Iris pigment epithelial cell (primary cell): ENCODE measurements around the gene RNF181.
"Not testable (repeated sequence)": the region's sequence is repeated elsewhere in the genome, so short reads cannot be mapped to it uniquely, and the experiment has no call there.

Experiments
- DNase-seq: peaks from one replicate; pipeline ENCODE4 v3.0.0-alpha.2; 2011; ENCODE audit warnings: low read depth

Gene RNF181, protein sequence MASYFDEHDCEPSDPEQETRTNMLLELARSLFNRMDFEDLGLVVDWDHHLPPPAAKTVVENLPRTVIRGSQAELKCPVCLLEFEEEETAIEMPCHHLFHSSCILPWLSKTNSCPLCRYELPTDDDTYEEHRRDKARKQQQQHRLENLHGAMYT

DNA sequence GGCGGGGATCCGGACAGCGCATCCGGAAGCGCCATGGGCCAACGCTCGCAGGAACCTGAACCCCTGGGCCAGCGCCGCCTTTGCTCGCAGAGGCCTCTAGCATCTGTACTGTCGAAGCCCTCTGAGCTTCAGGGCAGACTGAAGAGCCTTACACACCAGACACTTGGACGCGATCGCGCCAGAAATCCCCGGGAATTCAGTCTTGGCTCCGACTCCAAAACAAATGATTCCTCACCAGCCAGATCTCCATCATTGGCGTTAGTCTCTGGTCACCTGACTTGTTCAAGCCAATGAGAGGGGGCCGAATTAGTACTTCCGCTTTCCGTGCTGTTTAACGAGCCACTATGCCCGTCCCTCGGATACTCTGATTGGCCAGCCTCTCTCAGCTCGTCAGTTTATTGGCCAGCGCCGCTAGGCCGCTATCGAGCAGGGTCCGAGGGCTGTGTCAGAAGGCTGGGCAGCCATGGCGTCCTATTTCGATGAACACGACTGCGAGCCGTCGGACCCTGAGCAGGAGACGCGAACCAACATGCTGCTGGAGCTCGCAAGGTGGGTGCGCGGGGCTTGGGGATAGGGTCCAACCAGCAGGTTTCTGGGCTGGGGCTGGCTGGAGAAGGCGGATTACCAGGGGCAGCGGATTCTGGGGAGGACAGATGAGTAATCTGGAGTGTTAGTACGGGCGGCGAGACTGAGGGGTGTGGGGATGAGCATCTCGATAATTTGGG, at the start of gene RNF181:
Gene RNF181 (plus strand): TSS at position 445 of the 725 bp plus-strand sequence. CDS start 19 bp downstream, at position 464.
- DNase-seq = peak; percentile 99

DNA sequence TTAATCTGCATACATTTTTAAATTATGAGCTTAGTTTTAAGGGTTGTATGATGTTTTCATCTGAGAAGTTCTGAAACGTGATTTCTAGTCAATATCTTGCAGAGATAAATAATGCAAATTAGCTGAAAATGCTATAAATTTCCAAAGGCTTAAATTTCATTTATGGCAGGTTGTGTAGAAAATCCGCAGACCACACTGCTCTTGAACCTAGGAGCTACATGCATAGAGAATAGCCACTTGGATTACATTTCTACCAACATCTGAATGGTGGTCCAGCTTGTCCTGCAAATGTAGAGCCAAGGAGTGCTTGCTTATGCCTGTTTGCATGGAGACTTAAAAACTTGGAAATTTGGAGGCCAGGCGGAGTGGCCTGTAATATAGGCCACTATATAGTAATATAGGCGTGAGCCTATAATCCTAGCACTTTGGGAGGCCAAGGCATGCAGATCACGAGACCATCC, 49.7 kb upstream of the RNF181 start:
- no peak for DNase-seq

DNA sequence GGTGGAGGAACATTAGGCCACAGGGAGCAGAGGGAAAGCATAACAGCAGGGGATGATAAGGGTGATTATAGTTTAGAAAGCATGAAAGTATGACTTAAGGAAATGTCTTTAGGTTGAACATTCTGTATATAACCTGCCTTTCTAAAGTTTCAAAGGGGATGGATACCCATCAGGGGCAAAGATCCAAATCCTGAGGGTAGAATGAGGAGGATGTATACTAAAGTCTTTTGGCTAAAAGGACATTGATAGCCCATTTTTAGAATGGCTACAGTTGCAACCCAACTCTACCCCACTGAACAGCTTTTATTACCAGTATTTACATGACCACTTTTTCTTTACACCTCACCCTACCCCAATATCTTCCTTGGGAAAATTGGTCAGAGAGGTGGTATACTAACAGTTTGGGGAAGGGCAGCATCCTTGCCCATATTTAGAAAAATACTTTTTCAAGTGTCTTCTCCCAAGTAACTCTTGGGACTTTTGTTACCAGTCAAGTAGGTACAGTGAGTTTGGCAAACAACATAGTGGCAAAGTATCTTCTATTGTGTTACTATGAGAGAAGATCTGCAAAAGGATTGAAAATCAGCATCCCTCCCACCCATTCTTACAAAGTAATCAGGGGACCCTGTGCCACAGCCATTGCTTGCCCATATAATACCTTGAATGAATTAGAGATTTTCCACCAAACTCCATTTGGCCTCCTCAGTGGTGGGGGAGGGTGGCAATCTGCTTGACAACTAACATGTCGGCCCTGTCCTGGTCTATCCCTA, 48.3 kb upstream of the RNF181 start:
- DNase-seq = no peak

DNA sequence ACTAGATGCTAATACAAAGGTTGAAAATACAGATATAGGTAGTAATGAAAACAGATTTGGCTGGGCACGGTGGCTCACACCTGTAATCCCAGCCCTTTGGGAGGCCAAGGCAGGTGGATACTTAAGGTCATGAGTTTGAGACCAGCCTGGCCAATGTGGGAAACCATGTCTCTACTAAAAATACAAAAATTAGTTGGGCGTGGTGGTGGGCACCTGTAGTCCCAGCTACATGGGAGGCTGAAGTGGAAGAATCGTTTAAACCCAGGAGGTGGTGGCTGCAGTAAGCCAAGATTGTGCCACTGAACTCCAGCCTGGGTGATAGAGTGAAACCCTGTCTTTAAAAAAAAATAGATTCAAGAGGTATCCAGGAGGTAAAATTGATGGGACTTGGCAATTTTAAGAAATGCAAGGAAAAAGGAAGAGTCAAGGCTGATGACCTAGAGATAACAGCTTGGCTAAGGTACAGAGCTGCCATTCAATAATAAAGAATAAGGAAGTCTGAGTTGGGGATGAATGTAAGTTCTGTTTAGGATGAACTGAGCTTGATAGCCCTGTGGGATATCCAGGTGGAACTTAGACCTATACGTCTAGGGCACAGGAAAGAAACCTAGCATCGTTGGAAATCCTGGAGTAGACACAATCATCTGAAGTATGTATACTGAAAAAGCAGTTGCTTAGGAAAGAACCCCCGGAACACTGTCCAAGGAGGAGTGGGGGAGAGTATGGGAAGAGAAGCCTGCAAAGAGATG, 47.5 kb upstream of the RNF181 start:
- no peak for DNase-seq

DNA sequence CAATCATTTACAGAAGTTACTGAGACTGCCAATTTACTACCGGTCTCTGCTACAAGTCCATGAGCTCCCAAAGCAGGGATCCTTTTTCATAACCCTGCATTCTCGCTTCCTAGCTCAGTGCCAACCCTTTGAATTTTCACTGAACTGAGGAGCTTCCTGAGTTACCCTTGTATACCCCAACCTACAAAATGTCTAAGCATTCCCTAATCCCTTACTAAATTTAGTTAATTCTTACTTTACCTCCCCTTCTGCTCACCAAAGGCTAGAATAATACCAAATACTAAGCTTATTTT, 47.0 kb upstream of the RNF181 start:
- no peak for DNase-seq

DNA sequence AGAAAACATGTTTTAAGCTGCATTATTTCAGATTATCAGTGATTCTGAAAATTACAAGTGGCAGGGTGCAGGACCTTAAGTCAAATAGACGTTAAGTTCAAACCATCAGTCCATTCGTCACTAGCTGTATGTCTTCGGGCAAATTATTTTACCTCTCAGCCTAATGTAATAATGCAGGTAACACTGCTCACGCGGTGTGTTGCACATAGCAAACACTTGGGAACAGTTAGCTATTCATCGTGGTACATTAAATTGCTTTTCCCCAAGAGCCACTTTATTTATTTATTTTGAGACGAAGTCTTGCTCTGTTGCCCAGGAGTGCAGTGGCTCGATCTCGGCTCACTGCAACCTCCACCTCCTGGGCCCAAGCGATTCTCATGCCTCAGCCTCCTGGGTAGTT, 46.5 kb upstream of the RNF181 start:
- DNase-seq = no peak

DNA sequence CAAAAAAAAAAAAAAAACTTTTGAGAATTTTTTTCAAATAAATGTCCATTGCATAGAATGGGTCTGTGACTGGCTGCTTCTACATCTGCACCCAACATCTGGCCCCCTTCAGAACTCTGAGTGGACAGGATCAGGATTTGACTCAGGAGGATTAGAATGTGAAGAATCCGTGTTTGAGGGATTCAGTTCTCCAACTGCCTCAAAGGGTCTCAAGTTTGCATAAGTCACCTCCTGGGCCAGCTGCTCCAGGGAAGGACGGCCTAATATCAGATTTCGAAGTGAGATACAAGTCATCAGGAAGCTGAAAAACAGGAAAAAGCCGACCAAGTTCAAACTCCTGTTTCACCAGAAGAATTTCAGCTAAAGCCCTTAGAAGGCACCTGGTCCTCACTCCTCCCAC, 45.7 kb upstream of the RNF181 start:
- DNase-seq = peak; percentile 91

DNA sequence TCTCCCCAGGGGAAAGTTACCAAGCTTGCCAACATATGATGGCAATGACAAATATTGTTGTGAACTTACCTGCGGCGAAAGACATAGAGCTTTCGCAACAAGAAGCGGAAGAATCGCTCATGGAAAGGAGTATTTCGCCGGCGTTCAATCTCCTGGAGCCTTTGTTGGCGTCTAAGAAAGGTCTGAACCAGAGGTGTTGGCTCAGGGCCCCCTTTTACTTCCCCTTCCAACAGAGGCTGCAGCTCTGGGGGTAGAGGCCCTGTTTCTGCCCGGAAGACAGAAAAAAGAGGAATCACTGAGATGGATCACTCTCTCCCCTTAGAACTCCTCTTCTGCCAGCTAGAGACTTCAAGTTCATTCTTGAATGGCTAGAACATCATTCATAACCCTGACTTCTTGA, 45.1 kb upstream of the RNF181 start:
- DNase-seq = no peak

DNA sequence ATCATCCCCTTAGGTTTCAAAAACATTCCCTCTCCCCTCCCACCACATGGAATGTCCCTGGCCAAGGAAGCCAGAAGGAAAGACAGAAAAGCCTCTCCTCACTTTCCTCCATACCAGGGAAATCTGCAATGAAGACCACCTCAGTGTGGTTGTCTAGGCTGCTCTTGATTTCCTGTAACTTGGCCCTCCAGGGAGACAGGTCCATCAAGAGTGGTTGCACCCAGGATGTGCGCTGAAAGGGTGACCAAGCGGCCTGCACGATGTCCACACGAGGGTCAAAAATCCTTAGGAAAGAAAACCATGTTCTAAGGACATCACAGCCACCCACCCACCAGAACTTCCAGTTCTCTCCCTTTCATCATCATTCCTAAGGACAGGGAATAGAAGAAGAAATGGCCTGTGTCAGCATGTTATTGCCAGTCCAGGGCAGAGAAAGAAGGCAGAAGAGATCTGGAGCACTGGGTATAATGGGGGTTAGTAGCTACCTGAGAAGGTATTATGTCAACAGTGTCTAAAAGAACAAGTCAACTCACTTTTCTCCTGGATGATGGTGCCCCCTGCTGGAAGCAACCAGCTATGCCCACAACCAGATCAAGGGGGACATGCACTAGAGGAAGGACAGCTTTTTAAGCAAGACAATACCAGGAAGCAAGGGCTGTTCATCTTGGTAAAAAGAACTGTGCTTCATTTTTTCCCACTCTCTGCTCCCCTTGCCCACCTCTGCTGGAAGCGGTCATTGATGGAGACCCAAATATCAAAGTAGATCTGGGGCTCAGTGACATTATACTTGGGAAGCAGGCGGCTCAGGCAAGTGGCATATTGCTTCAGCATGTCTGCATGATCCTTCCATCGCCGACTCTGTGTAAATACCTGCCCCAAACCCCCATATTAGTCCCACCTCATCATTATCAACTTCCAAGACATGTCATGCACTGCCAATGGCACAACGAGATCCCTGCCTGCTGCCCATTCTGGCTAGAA, 43.6 kb upstream of the RNF181 start:
- DNase-seq = peak; percentile 69

DNA sequence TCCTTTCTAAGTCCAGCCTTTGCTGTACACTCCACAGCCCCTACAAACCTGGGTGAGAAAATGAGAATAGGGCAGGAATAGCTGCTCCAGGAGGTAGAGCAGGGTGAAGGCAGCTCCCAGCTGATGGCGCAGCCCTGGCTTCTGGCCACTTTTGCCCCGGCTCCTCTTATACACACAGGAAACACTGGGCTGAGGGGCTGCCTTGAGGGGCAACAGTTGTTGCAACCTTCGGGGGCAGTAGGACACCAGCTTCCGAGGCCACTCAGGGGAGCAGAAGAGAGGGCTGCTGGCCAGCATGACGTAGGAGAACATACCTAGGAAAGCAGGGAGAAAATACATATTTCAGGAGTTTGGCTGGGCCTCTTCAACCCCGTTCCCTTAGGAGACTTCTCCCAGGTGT, 42.4 kb upstream of the RNF181 start:
- no peak for DNase-seq

DNA sequence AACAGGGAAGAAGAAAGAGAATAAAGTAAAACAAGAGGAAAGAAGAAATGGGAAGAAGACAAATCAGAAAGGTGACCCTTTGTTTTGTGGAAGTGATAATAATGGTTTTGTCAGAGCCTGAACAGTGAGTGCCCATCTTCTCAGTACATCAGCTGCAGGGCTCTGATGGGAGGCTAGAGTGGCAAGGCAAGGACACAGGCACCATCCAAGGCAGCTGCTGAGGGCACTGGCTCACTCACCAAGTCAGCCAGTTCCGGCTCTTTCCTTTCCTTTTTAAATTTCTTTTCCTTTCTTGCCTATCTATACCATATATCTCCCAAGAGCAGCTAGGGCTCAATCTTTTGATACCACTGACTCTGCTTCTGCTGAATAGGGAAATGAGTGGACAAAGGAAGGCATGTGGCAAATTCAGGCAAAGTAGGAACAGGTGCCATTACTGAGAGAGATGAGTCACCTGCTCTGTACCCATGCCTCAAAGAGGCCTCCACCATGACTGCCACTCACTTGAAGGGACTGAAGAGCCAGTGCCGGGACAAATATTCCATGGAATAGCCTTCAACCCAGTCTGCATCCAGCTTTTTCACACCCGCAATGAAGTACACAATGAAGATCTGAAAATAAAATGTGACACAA, 40.4 kb upstream of the RNF181 start:
- DNase-seq = no peak

DNA sequence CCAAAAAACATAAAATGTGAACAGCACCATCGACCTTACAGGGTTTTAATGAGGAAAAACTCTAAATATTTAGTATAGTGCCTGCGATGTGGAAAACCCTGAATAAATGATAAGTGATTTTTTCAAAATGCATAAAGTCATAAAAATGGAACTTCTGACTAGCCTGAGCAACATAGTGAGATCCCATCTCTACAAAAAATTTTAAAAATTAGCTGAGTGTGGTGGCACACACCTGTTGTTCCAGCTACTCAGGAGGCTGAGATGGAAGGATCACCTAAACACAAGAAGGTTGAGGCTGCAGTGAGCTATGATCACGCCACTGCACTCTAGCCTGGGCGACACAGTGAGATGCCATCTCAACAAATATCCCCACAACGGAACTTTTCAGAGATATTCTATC, 38.4 kb upstream of the RNF181 start:
- no peak for DNase-seq

DNA sequence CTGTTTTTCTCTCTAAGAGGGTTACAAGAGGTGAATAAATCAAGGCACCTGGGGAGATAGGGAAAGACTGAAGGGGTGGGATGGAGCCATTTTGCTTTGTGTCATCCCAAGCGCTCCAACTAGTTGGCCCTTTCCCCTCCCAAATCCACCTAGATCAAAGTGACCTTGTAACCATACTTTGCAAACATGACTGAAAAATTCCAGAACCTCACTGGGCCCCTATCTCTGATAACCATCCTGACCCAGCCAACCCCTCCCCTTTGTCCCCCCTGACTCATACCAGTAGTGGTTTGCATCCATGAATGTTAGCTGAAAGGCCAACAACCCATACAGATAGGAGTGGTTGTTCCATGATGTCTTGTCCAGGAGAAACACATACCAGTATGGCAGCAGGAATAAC, 37.4 kb upstream of the RNF181 start:
- no peak for DNase-seq

DNA sequence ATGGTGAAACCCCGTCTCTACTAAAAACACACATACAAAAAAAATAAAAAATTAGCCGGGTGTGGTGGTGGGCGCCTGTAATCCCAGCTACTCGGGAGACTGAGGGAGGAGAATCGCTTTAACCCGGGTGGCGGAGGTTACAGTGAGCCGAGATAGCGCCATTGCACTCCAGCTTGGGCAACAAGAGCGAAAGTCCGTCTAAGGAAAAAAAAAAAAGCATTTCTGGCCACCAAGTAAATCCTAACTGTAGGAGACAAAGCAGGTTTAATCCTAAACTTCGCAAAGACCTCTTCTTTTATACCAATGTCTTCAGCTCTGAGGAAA, 35.2 kb upstream of the RNF181 start:
- DNase-seq = not testable (repeated sequence)

DNA sequence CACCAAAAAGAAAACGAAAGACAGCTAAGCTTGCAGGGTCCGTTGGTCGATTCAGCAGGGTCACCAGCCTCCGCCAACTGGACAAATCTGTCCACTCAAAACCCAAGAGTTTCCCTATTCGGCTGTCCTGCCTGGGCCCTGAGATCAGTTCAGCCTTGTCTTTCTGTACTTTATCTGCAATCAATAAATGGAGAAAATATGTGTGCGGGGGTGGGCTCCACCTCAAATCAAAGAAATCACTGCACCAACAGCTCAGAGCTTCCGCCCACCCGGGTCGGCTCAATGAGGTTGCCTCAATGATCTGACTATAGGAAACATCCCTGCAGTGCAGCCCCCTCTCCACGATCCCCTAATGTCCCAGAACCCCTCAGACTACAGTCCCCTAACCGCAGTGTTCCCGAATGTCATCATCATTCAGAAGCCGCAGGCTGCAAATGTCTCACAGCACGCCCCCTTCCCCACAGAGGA, 34.7 kb upstream of the RNF181 start:
- no peak for DNase-seq

DNA sequence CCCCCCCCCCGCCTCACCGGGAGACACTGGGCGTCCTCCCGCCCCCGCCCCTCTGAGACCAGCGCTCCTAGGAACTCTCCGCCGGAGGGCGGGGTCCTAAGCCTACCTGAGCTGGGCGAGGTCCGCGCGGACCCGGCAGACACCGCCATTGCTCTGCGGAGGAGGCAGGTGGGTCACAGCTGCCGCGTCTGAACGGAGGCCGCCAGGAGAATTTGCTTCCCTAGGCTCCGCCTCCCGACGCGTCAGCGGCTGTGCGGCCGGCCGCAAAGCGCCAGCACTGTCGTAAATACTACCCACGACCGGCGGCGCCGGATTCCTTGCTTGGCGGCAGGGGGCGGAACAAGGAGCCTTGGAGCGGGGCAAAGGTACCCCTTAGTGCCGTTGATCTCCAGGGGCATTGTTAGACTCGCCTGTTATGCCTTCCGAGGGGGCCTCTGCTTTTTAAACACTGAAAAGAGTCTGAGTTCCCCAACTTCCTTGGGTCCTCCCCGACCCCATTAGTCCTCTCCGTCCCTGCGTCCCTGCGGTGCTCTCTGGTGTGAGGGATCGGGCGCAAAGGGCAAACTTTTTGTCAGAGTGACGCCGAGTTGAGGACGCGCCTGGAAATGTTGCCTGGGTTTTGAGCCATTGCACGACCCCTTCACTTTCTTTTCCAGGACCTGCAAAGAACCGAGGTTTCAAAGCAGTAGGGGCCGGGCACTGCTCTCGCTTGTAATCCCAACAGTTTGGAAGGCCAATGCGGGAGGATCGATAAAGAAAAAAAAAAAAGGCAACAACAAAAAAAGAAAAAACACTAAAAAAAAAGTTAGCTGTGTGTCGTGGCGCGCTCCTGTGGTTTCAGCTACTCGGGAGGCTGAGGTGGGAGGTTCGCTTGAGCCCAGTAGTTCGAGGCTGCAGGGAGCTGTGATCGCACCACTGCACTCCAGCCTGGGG, 34.0 kb upstream of the RNF181 start, which contains the start of gene GGCX:
Gene GGCX (minus strand): TSS at position 214 of the 933 bp plus-strand sequence. CDS start 65 bp downstream, at position 149.
- peak; percentile 96 for DNase-seq

DNA sequence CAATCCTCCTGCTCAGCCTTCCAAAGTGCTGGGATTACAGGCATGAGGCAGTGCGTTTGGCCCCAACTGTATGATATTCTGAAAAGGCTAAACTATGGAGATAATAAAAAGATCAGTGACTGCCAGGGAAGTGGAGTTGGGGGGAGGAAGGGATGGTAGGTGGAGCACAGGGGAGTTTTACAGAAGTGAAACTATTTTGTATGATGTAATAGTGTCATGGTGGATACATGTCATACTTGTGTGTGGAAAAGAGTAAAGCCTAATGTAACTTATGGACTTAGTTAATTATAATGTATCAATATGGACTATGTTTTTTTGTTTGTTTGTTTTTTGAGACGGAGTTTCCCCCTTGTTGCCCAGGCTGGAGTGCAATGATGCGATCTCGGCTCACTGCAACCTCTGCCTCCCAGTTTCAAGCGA, 31.4 kb upstream of the RNF181 start:
- DNase-seq = no peak

DNA sequence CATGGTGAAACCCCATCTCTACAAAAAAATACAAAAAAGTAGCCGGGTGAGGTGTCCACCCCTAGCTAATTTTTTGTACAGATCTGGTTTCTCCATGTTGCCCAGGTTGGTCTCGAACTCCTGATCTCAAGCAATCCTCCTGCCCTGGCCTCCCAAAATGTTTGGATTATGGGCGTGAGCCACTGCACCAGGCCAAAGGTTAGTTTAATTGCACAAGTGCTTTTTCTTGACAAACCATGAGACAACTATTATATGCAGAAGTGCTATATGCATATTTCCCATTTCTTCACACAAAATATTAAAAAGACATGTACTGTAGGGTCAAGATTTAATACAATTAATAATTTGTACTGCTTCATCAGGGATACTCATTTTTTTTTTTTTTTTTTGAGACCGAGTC, 29.3 kb upstream of the RNF181 start:
- no peak for DNase-seq

DNA sequence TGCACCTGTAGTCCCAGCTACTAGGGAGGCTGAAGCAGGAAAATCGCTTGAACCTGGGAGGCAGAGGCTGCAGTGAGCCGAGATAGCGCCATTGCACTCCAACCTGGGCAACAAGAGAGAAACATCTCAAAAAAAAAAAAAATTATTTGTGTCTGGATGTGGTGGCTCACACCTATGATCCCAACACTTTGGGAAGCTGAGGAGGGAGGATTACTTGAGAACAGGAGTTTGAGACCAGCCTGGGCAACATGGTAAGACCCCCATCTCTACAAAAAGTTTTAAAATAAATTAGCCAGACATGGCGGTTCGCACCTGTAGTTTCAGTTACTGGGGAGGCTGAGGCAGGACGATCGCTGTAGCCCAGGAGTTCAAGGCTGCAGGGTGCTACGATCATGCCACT, 19.8 kb upstream of the RNF181 start:
- DNase-seq = no peak

DNA sequence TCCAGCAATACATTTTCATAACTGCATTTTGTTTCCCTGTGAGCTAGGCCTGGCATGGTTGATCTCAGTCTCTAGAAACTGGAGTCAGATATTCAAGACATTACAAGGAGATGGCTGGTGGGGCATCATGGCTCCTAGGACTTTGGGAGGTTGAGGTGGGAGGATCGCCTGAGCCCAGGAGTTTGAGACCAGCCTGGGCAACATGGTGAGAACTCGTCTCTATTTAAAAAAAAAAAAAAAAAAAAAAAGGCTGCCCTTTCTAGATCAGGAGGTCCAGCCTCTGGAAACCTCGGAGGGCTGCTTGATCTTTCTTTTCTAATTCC, 18.5 kb upstream of the RNF181 start:
- DNase-seq = no peak
